GM12801 (cell line): ENCODE results near the gene TOX2.

Experiments used
- CTCF ChIP-seq: IDR thresholded peaks from one replicate; pipeline ENCODE4 v1.5.1; 2011; ENCODE audit warnings: control low read depth; ENCODE audit not compliant: insufficient read length; ENCODE audit errors: extremely low read depth

TOX2 gene

GRCh38 chr20:44065401-44066340 is 151.0 kb downstream of the TOX2 start:
- no peak for TF ChIP-seq CTCF

GRCh38 chr20:44066645-44067606 is 152.3 kb downstream of the TOX2 start:
- TF ChIP-seq CTCF, result no peak

GRCh38 chr20:44067650-44068081 is 153.0 kb downstream of the TOX2 start:
- TF ChIP-seq CTCF, result no peak

GRCh38 chr20:44068316-44069201 is 153.9 kb downstream of the TOX2 start:
- no peak for TF ChIP-seq CTCF

- TF ChIP-seq CTCF, result no peak
Measured at GRCh38 chr20:44069203-44070011, 154.8 kb downstream of the TOX2 start.

- TF ChIP-seq CTCF, result no peak
Measured at GRCh38 chr20:44070139-44070900, 155.7 kb downstream of the TOX2 start.
